Stimulated activated CD4-positive, alpha-beta T cell treated with anti-CD3 and anti-CD28 coated beads, Interleukin-12 subunit alpha, Interleukin-12 subunit beta, amount 100 ng/mL, for 48 hours (primary cell): ENCODE data around the gene CRTAC1.

Experiments
- DNase-seq, 3 donors: peaks; one replicate each; pipeline ENCODE4 v3.0.0-alpha.2; 2020; ENCODE audit warnings: low read depth in 2 of 3, low spot score in 1 of 3

Gene CRTAC1

GRCh38 chr10:97975598-97975997, 54.8 kb downstream of the CRTAC1 start:
- no peak for DNase-seq

- no peak for DNase-seq
Observed at GRCh38 chr10:97974526-97975525, 55.6 kb downstream of the CRTAC1 start.

GRCh38 chr10:97974100-97974499, 56.3 kb downstream of the CRTAC1 start:
- no peak for DNase-seq

GRCh38 chr10:97969538-97970079, 60.8 kb downstream of the CRTAC1 start:
- DNase-seq = no peak

- DNase-seq = no peak
Observed at GRCh38 chr10:97964748-97965147, 65.7 kb downstream of the CRTAC1 start.

GRCh38 chr10:97961945-97962344, 68.5 kb downstream of the CRTAC1 start:
- DNase-seq = no peak

GRCh38 chr10:97960269-97961056, 70.0 kb downstream of the CRTAC1 start:
- DNase-seq = no peak

- no peak for DNase-seq
Observed at GRCh38 chr10:97949462-97949861, 81.0 kb downstream of the CRTAC1 start.

- no peak for DNase-seq
Observed at GRCh38 chr10:97948822-97949221, 81.6 kb downstream of the CRTAC1 start.

- DNase-seq = no peak
Observed at GRCh38 chr10:97944772-97945171, 85.6 kb downstream of the CRTAC1 start.

GRCh38 chr10:97943294-97943693, 87.1 kb downstream of the CRTAC1 start:
- no peak for DNase-seq

GRCh38 chr10:97940534-97940933, 89.9 kb downstream of the CRTAC1 start:
- DNase-seq = no peak

GRCh38 chr10:97939446-97939990, 90.9 kb downstream of the CRTAC1 start:
- DNase-seq = no peak

GRCh38 chr10:97937928-97938327, 92.5 kb downstream of the CRTAC1 start:
- DNase-seq = no peak

GRCh38 chr10:97937054-97937453, 93.4 kb downstream of the CRTAC1 start:
- no peak for DNase-seq

GRCh38 chr10:97936126-97936525, 94.3 kb downstream of the CRTAC1 start:
- no peak for DNase-seq

- DNase-seq = no peak
Observed at GRCh38 chr10:97932932-97933530, 97.4 kb downstream of the CRTAC1 start.

GRCh38 chr10:97931041-97931440, 99.4 kb downstream of the CRTAC1 start:
- DNase-seq = no peak

GRCh38 chr10:97928897-97929296, 101.5 kb downstream of the CRTAC1 start:
- no peak for DNase-seq

- no peak for DNase-seq
Observed at GRCh38 chr10:97927622-97928021, 102.8 kb downstream of the CRTAC1 start.

GRCh38 chr10:97926055-97926454, 104.4 kb downstream of the CRTAC1 start:
- DNase-seq = no peak
